Fibroblast of the aortic adventitia (primary cell): ENCODE results near the gene AUTS2. TPM values are rescaled to one million over a fixed set of nuclear protein-coding genes. Genes with fewer than 3 reads are reported as not detected.

Source experiments
- DNase-seq: peaks from one replicate; pipeline ENCODE4 v3.0.0-alpha.2; 2010; ENCODE audit warnings: low read depth
- H3K4me3 ChIP-seq: 2 replicates; pipeline ENCODE4 v1.5.1; 2011; ENCODE audit warnings: low read depth, mild to moderate bottlenecking, control low read depth, low read length, moderate library complexity
- CTCF ChIP-seq: IDR thresholded peaks from 2 replicates; pipeline ENCODE4 v1.5.1; 2011; ENCODE audit warnings: mild to moderate bottlenecking, low read length, control low read depth, inconsistent platforms; ENCODE audit not compliant: insufficient read depth
- total RNA-seq: library from RNA; depleted of rRNA; stranded (reverse); fragments of >200 nt; gene quantifications from 2 replicates; pipeline ENCODE4 v1.2.3, GENCODE V29; 2012; ENCODE audit warnings: low replicate concordance

The AUTS2 gene
- total RNA-seq, 1 donor: 10.7 TPM

GRCh38 chr7:69862413-69863064 lies 264.3 kb downstream of the AUTS2 start:
- no peak for TF ChIP-seq CTCF
- no peak for DNase-seq
- H3K4me3 ChIP-seq: no peak overlapping the region

GRCh38 chr7:69864274-69864673 lies 266.0 kb downstream of the AUTS2 start:
- DNase-seq: no peak
- no peak overlapping the region for H3K4me3 ChIP-seq
- TF ChIP-seq CTCF: no peak

- TF ChIP-seq CTCF: no peak
- no peak overlapping the region for H3K4me3 ChIP-seq
- DNase-seq: no peak
Observed at GRCh38 chr7:69864822-69865221, 266.5 kb downstream of the AUTS2 start.

- no peak for TF ChIP-seq CTCF
- no peak for DNase-seq
- no peak overlapping the region for H3K4me3 ChIP-seq
Observed at GRCh38 chr7:69868921-69869320, 270.6 kb downstream of the AUTS2 start.

- TF ChIP-seq CTCF: no peak
- DNase-seq: no peak
Observed at GRCh38 chr7:69871213-69871885, 273.1 kb downstream of the AUTS2 start.

GRCh38 chr7:69871886-69872569 lies 273.8 kb downstream of the AUTS2 start:
- H3K4me3 ChIP-seq: no peak overlapping the region
- peak; percentile 66 for DNase-seq
- TF ChIP-seq CTCF: no peak

More at GRCh38 chr7:69871213-69871885, 273.1 kb downstream of the AUTS2 start:
- H3K4me3 ChIP-seq: no peak overlapping the region
